Upper lobe of left lung (tissue), 6 donors: Measurements from ENCODE around the gene CTCF. TPM values are rescaled to one million over a fixed set of nuclear protein-coding genes. Genes with fewer than 3 reads are reported as not detected.

Experiments
- ATAC-seq, 2 donors: fragments of 200-7000 bp; cut with Tn5 transposase; one replicate each; pipeline ENCODE4 v1.9.1; 2022; ENCODE audit warnings: mild to moderate bottlenecking in 2 of 2, moderate library complexity in 2 of 2; ENCODE audit not compliant: low FRiP score in 2 of 2
- DNase-seq, 2 donors: peaks; one replicate each; pipeline ENCODE4 v3.0.0-alpha.2; 2019 to 2020
- H3K27ac ChIP-seq, 4 donors: fragments of 200-600 bp; sonication (generic); one replicate each; pipeline ENCODE4 v1.5.1; 2016 to 2019
- H3K27me3 ChIP-seq, 4 donors: fragments of 200-600 bp; sonication (generic); one replicate each; pipeline ENCODE4 v1.5.1; 2017 to 2019
- H3K36me3 ChIP-seq, 4 donors: fragments of 200-600 bp; sonication (generic); one replicate each; pipeline ENCODE4 v1.5.1; 2016 to 2019
- H3K4me1 ChIP-seq, 4 donors: fragments of 200-600 bp; sonication (generic); one replicate each; pipeline ENCODE4 v1.5.1; 2018 to 2019
- H3K4me3 ChIP-seq, 4 donors: fragments of 200-600 bp; sonication (generic); one replicate each; pipeline ENCODE4 v1.5.1; 2017 to 2019; ENCODE audit warnings: mild to moderate bottlenecking in 2 of 4, moderate library complexity in 1 of 4
- H3K9me3 ChIP-seq, 4 donors: fragments of 200-600 bp; sonication (generic); one replicate each; pipeline ENCODE4 v1.5.1; 2018 to 2019
- CTCF ChIP-seq, 6 experiments: fragments of 450-650 bp in 4 of 6; fragments of 200-600 bp in 2 of 6; sonication (generic) in 2 of 6; IDR thresholded peaks; one replicate each; pipeline ENCODE4 v1.5.1; 2016 to 2019; ENCODE audit warnings: antibody characterized with exemption in 6 of 6
- EP300 ChIP-seq, 4 donors: sonication (generic); formaldehyde crosslinking; IDR thresholded peaks; one replicate each; pipeline ENCODE4 v1.5.1; 2017; ENCODE audit warnings: antibody characterized with exemption in 4 of 4, control low read depth in 2 of 4
- POLR2A ChIP-seq, 4 donors: fragments of 450-650 bp; IDR thresholded peaks; one replicate each; pipeline ENCODE4 v1.5.1; 2016 to 2017; ENCODE audit warnings: antibody characterized with exemption in 4 of 4, mild to moderate bottlenecking in 2 of 4
- POLR2AphosphoS5 ChIP-seq, 2 donors: sonication (generic); formaldehyde crosslinking; IDR thresholded peaks; one replicate each; pipeline ENCODE4 v1.5.1; 2017; ENCODE audit warnings: antibody characterized with exemption in 2 of 2
- WGBS, 2 donors: methylation state at CpG; one replicate each; pipeline ENCODE4 v1.1.5; 2017 to 2018; 5-methylcytosine and 5-hydroxymethylcytosine counted together
- total RNA-seq, 6 donors: library from RNA; depleted of rRNA in 4 of 6; stranded (reverse); fragments of >200 nt in 4 of 6; gene quantifications; one replicate each; pipeline versions ENCODE4 v1.1.0 to v1.2.1, GENCODE V29; 2016 to 2021
- donor health status: DM: no; HTN: no; CAD: no; lungs with moderate emphysema.
- donor health status: DM: no; HTN: yes; CAD: no; lungs with severe emphysema.

The CTCF gene
- total RNA-seq, 6 donors from 2014 or later = 29.7 to 42.6 (median 34.2) TPM

- DNase-seq (no peak), ATAC-seq (no peak)
- Histone ChIP-seq H3K27me3 (no peaks in the 10 kb centered on the region), H3K4me3 (no peak overlapping the region), H3K9me3 (no peaks in the 10 kb centered on the region), H3K36me3 (peaks cover 0 to 9% (median 2%) of the 10 kb centered on the region in 4 donors), H3K27ac (peak overlapping the region in 2 of 4 donors; percentile 48 to 90), H3K4me1 (peaks cover 34 to 56% (median 43%) of the 10 kb centered on the region in 4 donors)
- WGBS, 2 donors = 92 to 96% methylated on average over 7 of the region's 7 CpGs
- TF ChIP-seq POLR2A (IDR thresholded peaks at IDR 0.05) (no peak), CTCF (IDR thresholded peaks at IDR 0.05) (no peak), POLR2AphosphoS5 (IDR thresholded peaks at IDR 0.05) (no peak), EP300 (IDR thresholded peaks at IDR 0.05) (no peak)
Measured at GRCh38 chr16:67675999-67676398, 113.7 kb downstream of the CTCF start.

- peaks cover 34 to 56% (median 43%) of the 10 kb centered on the region in 4 donors for H3K4me1 ChIP-seq
Measured at GRCh38 chr16:67676516-67676915, 114.2 kb downstream of the CTCF start.

GRCh38 chr16:67676939-67677338 is 114.6 kb downstream of the CTCF start:
- H3K27me3 ChIP-seq = no peaks in the 10 kb centered on the region
- DNase-seq (no peak), ATAC-seq (no peak)
- TF ChIP-seq EP300 (IDR thresholded peaks at IDR 0.05) (no peak), POLR2AphosphoS5 (IDR thresholded peaks at IDR 0.05) (no peak), CTCF (IDR thresholded peaks at IDR 0.05) (no peak), POLR2A (IDR thresholded peaks at IDR 0.05) (no peak)
- no peaks in the 10 kb centered on the region for H3K9me3 ChIP-seq
- peak overlapping the region in 2 of 4 donors; percentile 48 to 90 for H3K27ac ChIP-seq
- WGBS, 2 donors = 61 to 62% methylated on average over 8 of the region's 8 CpGs
- H3K4me3 ChIP-seq = no peak overlapping the region
- peaks cover 0 to 9% (median 2%) of the 10 kb centered on the region in 4 donors for H3K36me3 ChIP-seq
- H3K4me1 ChIP-seq = peaks cover 33 to 55% (median 43%) of the 10 kb centered on the region in 4 donors

More at GRCh38 chr16:67676516-67676915, 114.2 kb downstream of the CTCF start:
- WGBS, 2 donors = 42 to 49% methylated on average over 4 of the region's 4 CpGs
- H3K36me3 ChIP-seq = peaks cover 0 to 9% (median 2%) of the 10 kb centered on the region in 4 donors
- DNase-seq (no peak), ATAC-seq (no peak)
- H3K9me3 ChIP-seq = no peaks in the 10 kb centered on the region
- TF ChIP-seq EP300 (IDR thresholded peaks at IDR 0.05) (no peak), CTCF (IDR thresholded peaks at IDR 0.05) (no peak), POLR2AphosphoS5 (IDR thresholded peaks at IDR 0.05) (peak in 1 of 2 donors; percentile 46), POLR2A (IDR thresholded peaks at IDR 0.05) (no peak)
- H3K27me3 ChIP-seq = no peaks in the 10 kb centered on the region
- H3K27ac ChIP-seq = peak overlapping the region in 2 of 4 donors; percentile 48 to 90
- no peak overlapping the region for H3K4me3 ChIP-seq

- Histone ChIP-seq H3K4me3 (no peak overlapping the region), H3K4me1 (peaks cover 27 to 47% (median 37%) of the 10 kb centered on the region in 4 donors), H3K27me3 (no peaks in the 10 kb centered on the region), H3K27ac (peak overlapping the region in 2 of 4 donors; percentile 48 to 90), H3K36me3 (peaks cover 0 to 12% (median 2%) of the 10 kb centered on the region in 4 donors), H3K9me3 (no peaks in the 10 kb centered on the region)
- TF ChIP-seq EP300 (IDR thresholded peaks at IDR 0.05) (no peak), POLR2AphosphoS5 (IDR thresholded peaks at IDR 0.05) (no peak)
- 80 to 88% methylated on average over 1 of the region's 1 CpG for WGBS, 2 donors
- no peak for ATAC-seq
- DNase-seq = no peak
Measured at GRCh38 chr16:67677712-67678111, 115.4 kb downstream of the CTCF start.

GRCh38 chr16:67678354-67679023 is 116.2 kb downstream of the CTCF start:
- Histone ChIP-seq H3K4me1 (peaks cover 21 to 40% (median 30%) of the 10 kb centered on the region in 4 donors), H3K9me3 (no peaks in the 10 kb centered on the region), H3K36me3 (peaks cover 1 to 18% (median 5%) of the 10 kb centered on the region in 4 donors), H3K4me3 (no peak overlapping the region), H3K27ac (peak overlapping the region in 1 of 4 donors; percentile 51), H3K27me3 (no peaks in the 10 kb centered on the region)
- DNase-seq = no peak
- WGBS, 2 donors = 85 to 88% methylated on average over 12 of the region's 12 CpGs
- TF ChIP-seq POLR2AphosphoS5 (IDR thresholded peaks at IDR 0.05) (no peak), POLR2A (IDR thresholded peaks at IDR 0.05) (no peak)
- no peak for ATAC-seq
